SK-N-SH treated with all-trans-retinoic acid at 6 μM for 48 hours (cell line): ENCODE data around the gene FLOT2.

Experiments used
- ARNTL ChIP-seq: fragments of 450-650 bp; formaldehyde crosslinking; IDR thresholded peaks from 2 replicates; pipeline ENCODE4 v1.5.0; 2020; ENCODE audit warnings: low read depth, mild to moderate bottlenecking, moderate library complexity, borderline replicate concordance
- CSRNP3 ChIP-seq: fragments of 250-450 bp; sonication (Bioruptor Pico); IDR thresholded peaks from 2 replicates; pipeline ENCODE4 v1.5.1; 2021; ENCODE audit warnings: mild to moderate bottlenecking, moderate library complexity
- ESRRG ChIP-seq: fragments of 250-450 bp; sonication (Bioruptor Pico); IDR thresholded peaks from 2 replicates; pipeline ENCODE4 v1.6.1; 2021; ENCODE audit warnings: mild to moderate bottlenecking
- GLIS3 ChIP-seq: fragments of 250-450 bp; sonication (Bioruptor Pico); IDR thresholded peaks from 2 replicates; pipeline ENCODE4 v1.5.0; 2020; ENCODE audit warnings: mild to moderate bottlenecking, moderate library complexity
- OSR1 ChIP-seq: fragments of 250-450 bp; sonication (Bioruptor Pico); IDR thresholded peaks from 2 replicates; pipeline ENCODE4 v1.8.0; 2022; ENCODE audit warnings: moderate library complexity, mild to moderate bottlenecking, inconsistent platforms
- PATZ1 ChIP-seq: fragments of 250-450 bp; sonication (Bioruptor Pico); IDR thresholded peaks from 2 replicates; pipeline ENCODE4 v1.8.0; 2020; ENCODE audit warnings: mild to moderate bottlenecking, moderate library complexity, borderline replicate concordance
- PPARA ChIP-seq: fragments of 250-450 bp; sonication (Bioruptor Pico); IDR thresholded peaks from 2 replicates; pipeline ENCODE4 v1.5.0; 2020; ENCODE audit warnings: mild to moderate bottlenecking, borderline replicate concordance
- RARB ChIP-seq: fragments of 250-450 bp; sonication (Bioruptor Pico); IDR thresholded peaks from 2 replicates; pipeline ENCODE4 v1.8.0; 2021; ENCODE audit warnings: mild to moderate bottlenecking, moderate library complexity
- SNAI2 ChIP-seq: fragments of 250-450 bp; sonication (Bioruptor Pico); IDR thresholded peaks from 2 replicates; pipeline ENCODE4 v1.5.0; 2020; ENCODE audit warnings: mild to moderate bottlenecking, moderate library complexity
- TSHZ2 ChIP-seq: fragments of 250-450 bp; sonication (Bioruptor Pico); IDR thresholded peaks from 2 replicates; pipeline ENCODE4 v1.5.0; 2020; ENCODE audit warnings: mild to moderate bottlenecking, moderate library complexity
- ZC3H10 ChIP-seq: fragments of 250-450 bp; sonication (Bioruptor Pico); IDR thresholded peaks from 2 replicates; pipeline ENCODE4 v1.5.1; 2021; ENCODE audit warnings: mild to moderate bottlenecking, moderate library complexity
- ZFP3 ChIP-seq: fragments of 250-450 bp; sonication (Bioruptor Pico); IDR thresholded peaks from 2 replicates; pipeline ENCODE4 v1.5.0; 2020; ENCODE audit warnings: mild to moderate bottlenecking, moderate library complexity
- ZFP30 ChIP-seq: fragments of 450-650 bp; formaldehyde crosslinking; IDR thresholded peaks from 2 replicates; pipeline ENCODE4 v1.5.0; 2022; ENCODE audit warnings: mild to moderate bottlenecking, moderate library complexity
- ZNF70 ChIP-seq: fragments of 450-650 bp; formaldehyde crosslinking; IDR thresholded peaks from 2 replicates; pipeline ENCODE4 v1.5.0; 2020; ENCODE audit warnings: mild to moderate bottlenecking, moderate library complexity

GRCh38 chr17:28856028-28856574 lies 41.4 kb downstream of the FLOT2 start:
- TF ChIP-seq ZNF70 (CRISPR knock-in tag) (no peak), ZFP30 (CRISPR knock-in tag) (no peak), SNAI2 (no peak), RARB (CRISPR knock-in tag) (no peak), ZC3H10 (no peak), CSRNP3 (no peak), ARNTL (CRISPR knock-in tag) (no peak), ZFP3 (CRISPR knock-in tag) (no peak), PATZ1 (CRISPR knock-in tag) (no peak), PPARA (no peak), OSR1 (CRISPR knock-in tag) (no peak), TSHZ2 (CRISPR knock-in tag) (no peak), GLIS3 (CRISPR knock-in tag) (no peak), ESRRG (CRISPR knock-in tag) (no peak)
